GM18499 (cell line): ENCODE data around the gene OGFR.

Experiments
- ATAC-seq: cut with Tn5 transposase; IDR thresholded peaks from one replicate; pipeline ENCODE4 v1.9.1; 2021; ENCODE audit warnings: moderate number of reproducible peaks; ENCODE audit not compliant: insufficient read depth, unreplicated experiment

OGFR gene

GRCh38 chr20:62804627-62805154, at the start of gene OGFR:
OGFR (plus strand) TSS chr20:62804835; CDS start chr20:62804860, 25 bp downstream.
- ATAC-seq = no peak

- no peak for ATAC-seq
Measured at GRCh38 chr20:62754991-62755356, 49.7 kb upstream of the OGFR start.

GRCh38 chr20:62755817-62756724, 48.6 kb upstream of the OGFR start:
- ATAC-seq = no peak

GRCh38 chr20:62758226-62758912, 46.3 kb upstream of the OGFR start:
- no peak for ATAC-seq

GRCh38 chr20:62759981-62760431, 44.6 kb upstream of the OGFR start:
- ATAC-seq = no peak

GRCh38 chr20:62760471-62760855, 44.2 kb upstream of the OGFR start:
- ATAC-seq = no peak

- ATAC-seq = no peak
Measured at GRCh38 chr20:62760856-62761758, 43.5 kb upstream of the OGFR start.

- no peak for ATAC-seq
Measured at GRCh38 chr20:62761759-62762131, 42.9 kb upstream of the OGFR start.

- ATAC-seq = no peak
Measured at GRCh38 chr20:62762376-62762775, 42.3 kb upstream of the OGFR start.

- ATAC-seq = no peak
Measured at GRCh38 chr20:62762801-62763368, 41.8 kb upstream of the OGFR start.

- ATAC-seq = no peak
Measured at GRCh38 chr20:62763404-62763803, 41.2 kb upstream of the OGFR start.

GRCh38 chr20:62764156-62764935, 40.3 kb upstream of the OGFR start:
- no peak for ATAC-seq

GRCh38 chr20:62765021-62765420, 39.6 kb upstream of the OGFR start:
- no peak for ATAC-seq

GRCh38 chr20:62765432-62766070, 39.1 kb upstream of the OGFR start:
- no peak for ATAC-seq

GRCh38 chr20:62766071-62766450, 38.6 kb upstream of the OGFR start:
- ATAC-seq = no peak

- no peak for ATAC-seq
Measured at GRCh38 chr20:62766716-62767115, 37.9 kb upstream of the OGFR start.

GRCh38 chr20:62768234-62768546, 36.4 kb upstream of the OGFR start:
- no peak for ATAC-seq

- ATAC-seq = no peak
Measured at GRCh38 chr20:62768551-62769287, 35.9 kb upstream of the OGFR start.
